ENCODE measurements around the gene FAM120B. TPM values are rescaled to one million over a fixed set of nuclear protein-coding genes. Genes with fewer than 3 reads are reported as not detected.
A peak's percentile ranks its signal among the peaks of the same experiment; 100 is the strongest.

FAM120B gene
- total RNA-seq, 1 donor from 2014 or later: 19.7 TPM

DNA sequence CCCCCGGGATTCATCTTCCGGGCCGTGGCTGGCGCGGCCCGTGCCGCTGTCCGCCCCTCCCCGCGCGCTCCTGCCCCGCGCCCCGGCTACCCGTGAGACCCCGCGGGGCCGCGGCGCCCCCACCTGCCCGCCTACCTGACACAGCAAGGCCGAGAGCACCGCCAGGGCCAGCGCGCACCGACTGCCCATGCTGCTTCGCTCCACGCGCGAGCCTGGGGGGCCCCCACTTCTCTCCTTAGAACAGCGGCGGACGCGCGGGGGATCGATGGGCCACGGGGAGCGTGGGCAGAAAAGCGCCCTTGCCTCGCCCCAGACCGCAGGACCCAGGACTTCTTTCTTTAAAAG, 16.6 kb upstream of the FAM120B start:
- Histone ChIP-seq H2AFZ (replicated peaks) (no peak overlapping the region), H3K9me3 (ENCODE audit: low read depth) (no peaks in the 10 kb centered on the region), H3K27ac (peak overlapping the region; percentile 83), H3K4me3 (peak overlapping the region; percentile 94), H3K36me3 (no peaks in the 10 kb centered on the region), H4K20me1 (ENCODE audit: low read depth) (peaks cover 57% of the 10 kb centered on the region), H3K4me2 (peak overlapping the region; percentile 100), H3K9ac (peak overlapping the region; percentile 73), H3K4me1 (peaks cover 62% of the 10 kb centered on the region), H3K27me3 (peaks cover 67% of the 10 kb centered on the region), H3K79me2 (ENCODE audit: low read depth) (peaks cover 41% of the 10 kb centered on the region), H3F3A (ENCODE audit: low read depth) (peaks cover 69% of the 10 kb centered on the region)
- H3K27ac Mint-ChIP-seq: no peak overlapping the region
- H3K27me3 Mint-ChIP-seq (ENCODE audit: insufficient read depth, low read depth): peaks cover 40% of the 10 kb centered on the region
- H3K4me3 Mint-ChIP-seq: peak overlapping the region; percentile 94
- no peaks in the 10 kb centered on the region for H3K9me3 Mint-ChIP-seq
- no peak for DNase-seq (ENCODE audit: low spot score)
- TF ChIP-seq EZH2phosphoT487 (IDR thresholded peaks at IDR 0.05) (no peak), EZH2 (IDR thresholded peaks at IDR 0.05) (no peak)
- TF ChIP-seq, protein P1, sequence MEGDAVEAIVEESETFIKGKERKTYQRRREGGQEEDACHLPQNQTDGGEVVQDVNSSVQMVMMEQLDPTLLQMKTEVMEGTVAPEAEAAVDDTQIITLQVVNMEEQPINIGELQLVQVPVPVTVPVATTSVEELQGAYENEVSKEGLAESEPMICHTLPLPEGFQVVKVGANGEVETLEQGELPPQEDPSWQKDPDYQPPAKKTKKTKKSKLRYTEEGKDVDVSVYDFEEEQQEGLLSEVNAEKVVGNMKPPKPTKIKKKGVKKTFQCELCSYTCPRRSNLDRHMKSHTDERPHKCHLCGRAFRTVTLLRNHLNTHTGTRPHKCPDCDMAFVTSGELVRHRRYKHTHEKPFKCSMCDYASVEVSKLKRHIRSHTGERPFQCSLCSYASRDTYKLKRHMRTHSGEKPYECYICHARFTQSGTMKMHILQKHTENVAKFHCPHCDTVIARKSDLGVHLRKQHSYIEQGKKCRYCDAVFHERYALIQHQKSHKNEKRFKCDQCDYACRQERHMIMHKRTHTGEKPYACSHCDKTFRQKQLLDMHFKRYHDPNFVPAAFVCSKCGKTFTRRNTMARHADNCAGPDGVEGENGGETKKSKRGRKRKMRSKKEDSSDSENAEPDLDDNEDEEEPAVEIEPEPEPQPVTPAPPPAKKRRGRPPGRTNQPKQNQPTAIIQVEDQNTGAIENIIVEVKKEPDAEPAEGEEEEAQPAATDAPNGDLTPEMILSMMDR (IDR thresholded peaks at IDR 0.05): no peak
- H3K4me1 Mint-ChIP-seq: peaks cover 69% of the 10 kb centered on the region
- H3K36me3 Mint-ChIP-seq: peaks cover 26% of the 10 kb centered on the region

DNA sequence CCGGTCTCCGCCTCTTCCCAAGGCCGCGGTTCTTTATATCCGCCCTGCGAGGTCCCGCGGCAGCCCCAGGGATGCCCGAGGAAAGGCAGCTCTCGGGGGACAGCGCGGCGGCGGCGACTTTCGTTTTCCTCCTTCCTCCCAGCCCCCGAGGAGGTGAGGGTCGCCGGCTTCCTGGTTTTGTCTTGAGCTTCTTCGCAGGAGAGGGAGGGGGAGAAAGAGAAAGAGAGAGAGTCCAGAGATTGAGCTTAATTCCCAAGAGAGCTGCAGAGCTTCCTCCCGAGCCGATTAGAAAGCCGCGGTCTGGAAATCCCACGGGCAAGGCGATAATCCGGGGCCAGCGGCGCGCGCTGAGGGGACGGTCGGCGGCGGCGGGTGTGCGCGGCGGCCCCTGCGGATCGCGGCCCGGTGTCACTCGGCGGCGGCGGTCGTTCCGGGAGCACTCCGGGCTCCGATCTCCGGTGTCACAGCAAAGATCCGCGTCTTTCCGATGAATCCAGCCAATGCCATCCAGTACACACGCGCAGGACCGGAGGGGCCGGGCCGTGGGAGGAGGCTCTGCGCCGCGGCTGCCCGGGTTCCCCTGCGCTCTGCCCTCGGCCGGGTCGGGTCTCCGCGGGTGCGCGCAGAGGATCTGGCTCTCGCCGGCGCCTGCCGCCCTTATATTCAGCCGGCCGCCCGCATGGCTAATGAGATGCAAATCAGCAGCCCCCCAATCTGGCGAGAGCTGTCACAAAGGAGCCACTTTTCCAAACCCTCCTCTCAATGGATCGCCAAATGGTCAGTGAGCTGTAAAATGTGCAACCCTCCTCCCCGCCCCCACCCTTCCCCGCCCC, 16.0 kb upstream of the FAM120B start, which contains the start of gene DLL1:
Gene DLL1, minus strand, starts transcription at position 783 of the 833 bp plus-strand sequence. CDS start 939 bp downstream, outside the sequence.
- no peak within 1 kb of the TSS for H2AFZ ChIP-seq (replicated peaks)

DNA sequence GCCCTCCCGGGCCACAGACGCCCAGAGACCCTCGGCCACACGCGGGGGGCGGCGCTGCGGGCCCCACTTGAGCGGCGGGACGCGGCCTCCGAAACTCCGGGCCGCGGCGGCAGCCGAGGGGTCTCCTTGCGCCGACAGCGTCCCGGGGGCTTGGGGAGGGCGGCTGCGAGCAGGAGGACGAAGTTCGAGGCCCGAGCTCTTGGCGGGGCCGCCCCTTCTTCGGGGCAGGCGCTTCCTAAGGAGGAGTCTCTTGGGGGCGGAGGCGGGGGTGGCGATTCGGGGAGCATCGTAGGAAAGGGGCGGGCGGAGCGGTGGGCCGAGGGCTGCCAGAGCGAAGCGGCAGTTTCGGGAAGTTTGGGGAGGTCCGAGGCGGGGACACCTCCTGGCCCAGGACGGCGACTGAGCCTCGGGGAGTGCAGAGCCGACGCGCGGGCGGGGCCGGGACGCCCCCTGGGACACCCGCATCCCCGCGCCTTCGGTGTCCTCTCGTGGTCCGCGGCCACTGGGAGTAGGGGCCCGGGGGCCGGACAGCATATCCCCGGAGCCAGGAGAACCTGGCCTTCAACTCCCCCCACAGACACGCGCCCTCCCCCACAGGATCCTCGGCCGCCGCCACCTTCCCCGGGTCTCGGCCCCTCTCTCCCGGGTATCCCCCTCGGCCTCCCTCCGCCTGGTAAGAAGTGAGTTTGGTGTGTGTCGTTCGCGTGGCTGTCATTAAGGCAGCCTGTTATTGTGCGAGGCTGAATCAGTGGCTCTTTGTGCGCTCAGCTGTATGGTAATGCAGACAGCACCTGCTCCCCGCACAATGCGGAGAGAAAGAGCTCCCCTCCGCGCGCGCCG, 15.1 kb upstream of the FAM120B start:
- H3K4me3 ChIP-seq: peak overlapping the region; percentile 94
- no peaks in the 10 kb centered on the region for H3K9me3 ChIP-seq (ENCODE audit: low read depth)
- Mint-ChIP-seq H3K36me3 (peaks cover 17% of the 10 kb centered on the region), H3K9me3 (no peaks in the 10 kb centered on the region), H3K27ac (peak overlapping the region; percentile 98), H3K27me3 (ENCODE audit: insufficient read depth, low read depth) (peaks cover 37% of the 10 kb centered on the region), H3K4me3 (peak overlapping the region; percentile 96), H3K4me1 (peaks cover 59% of the 10 kb centered on the region)
- H2AFZ ChIP-seq (replicated peaks): no peak overlapping the region
- peaks cover 41% of the 10 kb centered on the region for H4K20me1 ChIP-seq (ENCODE audit: low read depth)
- peaks cover 74% of the 10 kb centered on the region for H3F3A ChIP-seq (ENCODE audit: low read depth)
- no peaks in the 10 kb centered on the region for H3K36me3 ChIP-seq
- peak; percentile 96 for DNase-seq (ENCODE audit: low spot score)
- peaks cover 41% of the 10 kb centered on the region for H3K79me2 ChIP-seq (ENCODE audit: low read depth)
- no peak overlapping the region for H3K9ac ChIP-seq
- H3K27me3 ChIP-seq: peaks cover 60% of the 10 kb centered on the region
- H3K4me2 ChIP-seq: peak overlapping the region; percentile 100
- H3K27ac ChIP-seq: peak overlapping the region; percentile 91
- peaks cover 62% of the 10 kb centered on the region for H3K4me1 ChIP-seq
- no peak for TF ChIP-seq EZH2 (IDR thresholded peaks at IDR 0.05)
- TF ChIP-seq, protein P1 (IDR thresholded peaks at IDR 0.05): no peak
- no peak for TF ChIP-seq EZH2phosphoT487 (IDR thresholded peaks at IDR 0.05)

More for the DNA sequence above, 16.0 kb upstream of the FAM120B start, which contains the start of gene DLL1:
- H3K9me3 Mint-ChIP-seq: no peaks in the 10 kb centered on the region
- TF ChIP-seq EZH2phosphoT487 (IDR thresholded peaks at IDR 0.05) (no peak), EZH2 (IDR thresholded peaks at IDR 0.05) (no peak)
- TF ChIP-seq, protein P1 (IDR thresholded peaks at IDR 0.05): no peak
- Histone ChIP-seq H4K20me1 (ENCODE audit: low read depth) (peaks cover 51% of the 10 kb centered on the region), H3K9ac (peak within 1 kb of the TSS; percentile 73), H3K4me3 (peak within 1 kb of the TSS; percentile 94), H3F3A (ENCODE audit: low read depth) (peaks cover 74% of the 10 kb centered on the region), H3K79me2 (ENCODE audit: low read depth) (peaks cover 41% of the 10 kb centered on the region), H3K4me2 (peak within 1 kb of the TSS; percentile 100), H3K9me3 (ENCODE audit: low read depth) (no peaks in the 10 kb centered on the region), H3K27ac (peak within 1 kb of the TSS; percentile 91), H3K27me3 (peaks cover 67% of the 10 kb centered on the region), H3K4me1 (peaks cover 68% of the 10 kb centered on the region), H3K36me3 (no peaks in the 10 kb centered on the region)
- peak within 1 kb of the TSS; percentile 98 for H3K27ac Mint-ChIP-seq
- peak within 1 kb of the TSS; percentile 96 for H3K4me3 Mint-ChIP-seq
- peaks cover 42% of the 10 kb centered on the region for H3K27me3 Mint-ChIP-seq (ENCODE audit: insufficient read depth, low read depth)
- DNase-seq (ENCODE audit: low spot score): peak; percentile 97
- H3K36me3 Mint-ChIP-seq: peaks cover 21% of the 10 kb centered on the region
- H3K4me1 Mint-ChIP-seq: peaks cover 68% of the 10 kb centered on the region
